HepG2 (cell line): Measurements from ENCODE around the gene MT1A. TPM values are rescaled to one million over a fixed set of nuclear protein-coding genes. Genes with fewer than 3 reads are reported as not detected.

Experiments
- ATAC-seq: fragments of 200-7000 bp; cut with Tn5 transposase; 3 replicates; pipeline ENCODE4 v1.9.1; 2020; ENCODE audit warnings: mild to moderate bottlenecking, moderate library complexity
- BruUV-seq: library from RNA; stranded (reverse); fragments of 400-500 nt; replicated peaks from 2 replicates; lab custom pipeline; 2021; lab: Mats Ljungman, UMichigan
- CTCF ChIA-PET: fragments of 300-600 bp; formaldehyde crosslinking; extraction: SDS; loops from one replicate; lab custom pipeline; 2021; ENCODE audit warnings: low total read pairs, inconsistent platforms, low intra/inter-chr PET ratio; lab: Yijun Ruan, JAX
- POLR2A ChIA-PET: fragments of 350-600 bp; sonication (Branson Sonifier 250); formaldehyde crosslinking; loops from one replicate; lab custom pipeline; 2020; ENCODE audit warnings: antibody characterized with exemption, inconsistent platforms; lab: Yijun Ruan, JAX
- DNase-seq: peaks from one replicate; pipeline ENCODE4 v3.0.0-alpha.2; 2015; ENCODE audit warnings: low spot score
- FAIRE-seq: peaks from 3 replicates; lab custom pipeline; 2011; peaks lifted over from hg19 to GRCh38; lab: Jason Lieb, UNC
- H2AFZ ChIP-seq: one replicate; pipeline ENCODE4 v1.6.1; 2011; ENCODE audit warnings: low read length, inconsistent platforms
- H3K27ac ChIP-seq: fragments of 300-600 bp; 3 replicates; pipeline ENCODE4 v1.8.0; 2011; ENCODE audit warnings: mixed run types, mild to moderate bottlenecking, mixed read lengths, low read length, inconsistent platforms; ENCODE audit not compliant: insufficient read depth; ENCODE audit errors: extremely low read length
- H3K27me3 ChIP-seq, 2 experiments: fragments of 200-600 bp in 1 of 2; 2 replicates in 1 of 2; 3 replicates in 1 of 2; pipeline versions ENCODE4 v1.6.0 to v1.8.0; 2011; ENCODE audit warnings: low read length in 2 of 2, mild to moderate bottlenecking in 2 of 2, moderate library complexity in 2 of 2, inconsistent platforms in 1 of 2; ENCODE audit not compliant: insufficient read depth in 2 of 2, control insufficient read depth in 1 of 2
- H3K36me3 ChIP-seq, 2 experiments: fragments of 200-600 bp in 1 of 2; replicated peaks in 1 of 2; 2 replicates in 1 of 2; 3 replicates in 1 of 2; pipeline versions ENCODE4 v1.5.1 to v1.8.0; 2011; ENCODE audit warnings: low read length in 2 of 2, inconsistent platforms in 1 of 2; ENCODE audit not compliant: insufficient read depth in 2 of 2, control insufficient read depth in 1 of 2
- H3K4me1 ChIP-seq: 2 replicates; pipeline ENCODE4 v1.5.1; 2012; ENCODE audit warnings: low read length, inconsistent platforms; ENCODE audit not compliant: insufficient read depth
- H3K4me2 ChIP-seq: 2 replicates; pipeline ENCODE4 v1.6.0; 2011; ENCODE audit warnings: low read depth, low read length, inconsistent platforms
- H3K4me3 ChIP-seq, 3 experiments: fragments of 200-600 bp in 1 of 3; sonication (generic), shearing (Covaris generic) in 1 of 3; replicated peaks in 1 of 3; 2 replicates each; pipeline ENCODE4 v1.5.1; 2011 to 2016; ENCODE audit warnings: low read length in 3 of 3, inconsistent platforms in 2 of 3, low read depth in 2 of 3, mild to moderate bottlenecking in 2 of 3, control low read depth in 1 of 3, mixed read lengths in 1 of 3; ENCODE audit not compliant: insufficient read depth in 1 of 3
- H3K79me2 ChIP-seq: one replicate; pipeline ENCODE4 v1.6.1; 2011; ENCODE audit warnings: low read length, inconsistent platforms; ENCODE audit not compliant: insufficient read depth
- H3K9ac ChIP-seq: 2 replicates; pipeline ENCODE4 v1.6.0; 2011; ENCODE audit warnings: mild to moderate bottlenecking, low read depth, low read length, inconsistent platforms; ENCODE audit not compliant: insufficient read depth
- H3K9me3 ChIP-seq: 2 replicates; pipeline ENCODE4 v1.5.1; 2012; ENCODE audit warnings: mild to moderate bottlenecking, low read length
- H4K20me1 ChIP-seq: 2 replicates; pipeline ENCODE4 v1.6.0; 2011; ENCODE audit warnings: inconsistent platforms, mild to moderate bottlenecking, low read length, moderate library complexity; ENCODE audit not compliant: insufficient read depth
- CHCHD3 ChIP-seq: sonication (generic); formaldehyde crosslinking; IDR thresholded peaks from 2 replicates; pipeline ENCODE4 v1.8.0; 2022; ENCODE audit warnings: mild to moderate bottlenecking, missing genetic modification reagents, moderate library complexity
- ELF3 ChIP-seq: IDR thresholded peaks from 2 replicates; pipeline ENCODE4 v1.6.1; 2016; ENCODE audit warnings: missing genetic modification reagents, missing compliant biosample characterization
- GLMP ChIP-seq: sonication (generic); formaldehyde crosslinking; IDR thresholded peaks from 2 replicates; pipeline ENCODE4 v1.9.0; 2021; ENCODE audit warnings: missing genetic modification reagents, mild to moderate bottlenecking, borderline replicate concordance
- GZF1 ChIP-seq: sonication (generic); formaldehyde crosslinking; IDR thresholded peaks from 2 replicates; pipeline ENCODE4 v1.5.1; 2020; ENCODE audit warnings: mild to moderate bottlenecking, missing genetic modification reagents
- HDAC1 ChIP-seq: sonication (generic); formaldehyde crosslinking; IDR thresholded peaks from 2 replicates; pipeline ENCODE4 v1.5.1; 2020; ENCODE audit warnings: mild to moderate bottlenecking, missing genetic modification reagents
- HNRNPK ChIP-seq: fragments of 200-400 bp; formaldehyde crosslinking; IDR thresholded peaks from 2 replicates; pipeline ENCODE4 v1.6.1; 2018; ENCODE audit warnings: low read length, low read depth, moderate library complexity, mild to moderate bottlenecking; ENCODE audit not compliant: poor library complexity, severe bottlenecking
- HOXA7 ChIP-seq: sonication (generic); formaldehyde crosslinking; IDR thresholded peaks from 2 replicates; pipeline ENCODE4 v1.8.1; 2022; ENCODE audit warnings: mild to moderate bottlenecking, missing genetic modification reagents, moderate library complexity
- KAT8 ChIP-seq: IDR thresholded peaks from 2 replicates; pipeline ENCODE4 v1.6.1; 2016; ENCODE audit warnings: missing genetic modification reagents, missing compliant biosample characterization
- KLF16 ChIP-seq, 2 experiments: sonication (generic) in 1 of 2; formaldehyde crosslinking in 1 of 2; IDR thresholded peaks; 2 replicates each; pipeline versions ENCODE4 v1.6.1 to v1.8.0; 2016 to 2023; ENCODE audit warnings: missing genetic modification reagents in 2 of 2, missing compliant biosample characterization in 1 of 2
- MXI1 ChIP-seq: IDR thresholded peaks from 3 replicates; pipeline ENCODE4 v1.6.1; 2012; ENCODE audit warnings: low read depth, low read length, inconsistent platforms, borderline replicate concordance
- SMAD3 ChIP-seq: sonication (generic); formaldehyde crosslinking; IDR thresholded peaks from 2 replicates; pipeline ENCODE4 v1.4.0; 2020; ENCODE audit warnings: missing genetic modification reagents
- SNAI1 ChIP-seq: sonication (generic); formaldehyde crosslinking; IDR thresholded peaks from 2 replicates; pipeline ENCODE4 v1.5.0; 2020; ENCODE audit warnings: mild to moderate bottlenecking, missing genetic modification reagents, borderline replicate concordance
- SP5 ChIP-seq: IDR thresholded peaks from 2 replicates; pipeline ENCODE4 v1.6.1; 2016; ENCODE audit warnings: low read depth, borderline replicate concordance
- SSRP1 ChIP-seq: IDR thresholded peaks from 2 replicates; pipeline ENCODE4 v1.6.1; 2016; ENCODE audit warnings: control low read depth
- TARDBP ChIP-seq: sonication (generic); formaldehyde crosslinking; IDR thresholded peaks from 2 replicates; pipeline ENCODE4 v1.8.0; 2022; ENCODE audit warnings: mild to moderate bottlenecking, missing genetic modification reagents
- ZC3H4 ChIP-seq: sonication (generic); formaldehyde crosslinking; IDR thresholded peaks from 2 replicates; pipeline ENCODE4 v1.4.0; 2020; ENCODE audit warnings: missing genetic modification reagents, borderline replicate concordance
- ZFP90 ChIP-seq: sonication (generic); formaldehyde crosslinking; IDR thresholded peaks from 2 replicates; pipeline ENCODE4 v1.8.0; 2022; ENCODE audit warnings: missing genetic modification reagents, mild to moderate bottlenecking, inconsistent platforms, borderline replicate concordance
- ZNF225 ChIP-seq: sonication (generic); formaldehyde crosslinking; IDR thresholded peaks from 2 replicates; pipeline ENCODE4 v1.4.0; 2020; ENCODE audit warnings: mild to moderate bottlenecking, missing genetic modification reagents
- ZNF430 ChIP-seq: sonication (generic); formaldehyde crosslinking; IDR thresholded peaks from 2 replicates; pipeline ENCODE4 v1.9.0; 2021; ENCODE audit warnings: mild to moderate bottlenecking, missing genetic modification reagents
- ZNF781 ChIP-seq: sonication (generic); formaldehyde crosslinking; IDR thresholded peaks from 2 replicates; pipeline ENCODE4 v1.5.1; 2020; ENCODE audit warnings: borderline replicate concordance, mild to moderate bottlenecking, missing genetic modification reagents; ENCODE audit errors: not compliant biosample characterization
- ZSCAN30 ChIP-seq: sonication (generic); formaldehyde crosslinking; IDR thresholded peaks from 2 replicates; pipeline ENCODE4 v1.5.0; 2020; ENCODE audit warnings: mild to moderate bottlenecking, missing genetic modification reagents
- WGBS: methylation state at CpG from one replicate; pipeline ENCODE4 v1.1.6; 2017; ENCODE audit warnings: low lambda C conversion rate; 5-methylcytosine and 5-hydroxymethylcytosine counted together
- in situ Hi-C: cut with HindIII; loops from 2 replicates; pipeline ENCODE4 v1.10.0; 2017; ENCODE audit warnings: low pct_unique_long_range_greater_than_20kb; ENCODE audit not compliant: extremely low pct_ligation_motif_present
- intact Hi-C: fragments of 100-400 bp; cut with micrococcal nuclease; formaldehyde crosslinking; loops from one replicate; pipeline ENCODE4 v1.10.0; 2022; ENCODE audit not compliant: unreplicated experiment
- polyA plus RNA-seq, 8 experiments: library from polyadenylated mRNA; depleted of rRNA in 3 of 8; stranded (reverse) in 7 of 8; unstranded in 1 of 8; fragments of >200 nt; fragmentation: Illumina TruSeq in 4 of 8; extraction: Trizol in 4 of 8; gene quantifications; 2 replicates each; pipeline versions ENCODE4 v1.2.1 to v1.2.3, GENCODE V29; 2011 to 2016; ENCODE audit warnings: low read depth in 4 of 8, missing spikeins in 1 of 8, mixed read lengths in 1 of 8; ENCODE audit not compliant: insufficient read depth in 1 of 8
- total RNA-seq, 5 experiments: library from RNA; depleted of rRNA; stranded (reverse); fragments of >200 nt; fragmentation: Illumina TruSeq; extraction: Trizol; gene quantifications; 2 replicates each; pipeline ENCODE4 v1.2.3, GENCODE V29; 2016; ENCODE audit warnings: low read depth in 1 of 5

The MT1A gene
- total and polyA plus RNA-seq, 2 of the 13 experiments (the other 11 are each of a cell fraction or from before 2014, with no cell fraction given): 8.3 to 10.4 TPM

- ChIA-PET CTCF (no interaction called here), POLR2A (interaction anchor here (1.8 kb wide), 1 partner anchor 11 kb away, joined by 6 read pairs; no protein-coding TSS in a partner anchor)
- Histone ChIP-seq H3K4me1 (peaks cover 28% of the 10 kb centered on the region), H3K4me2 (no peak overlapping the region), H3K9me3 (no peaks in the 10 kb centered on the region), H3K27me3 (peaks cover 11 to 38% of the 10 kb centered on the region in 2 experiments; a peak in 4 of 5 replicates), H4K20me1 (no peaks in the 10 kb centered on the region), H3K27ac (no peak overlapping the region), H3K36me3 (no peaks in the 10 kb centered on the region), H3K79me2 (no peaks in the 10 kb centered on the region), H3K4me3 (no peak overlapping the region), H3K9ac (no peak overlapping the region), H2AFZ (no peak overlapping the region)
- BruUV-seq: no TSS peak
- FAIRE-seq (no peak), ATAC-seq (no peak), DNase-seq (no peak)
- in situ Hi-C loops (no loop called here), intact Hi-C loops (no loop called here)
- WGBS: 0% methylated on average over 6 of the region's 6 CpGs
- TF ChIP-seq SP5 (CRISPR knock-in tag) (no peak), TARDBP (no peak), SMAD3 (CRISPR knock-in tag) (no peak), ZSCAN30 (no peak), SNAI1 (CRISPR knock-in tag) (no peak), HDAC1 (CRISPR knock-in tag) (no peak), ZNF225 (no peak), ZNF430 (CRISPR knock-in tag) (no peak), KLF16 (CRISPR knock-in tag; IDR thresholded peaks at IDR 0.05) (no peak), KAT8 (no peak)
These were observed 20.3 kb upstream of the MT1A start for GRCh38 chr16:56618138-56618537.

GRCh38 chr16:56620339-56620897 is 18.0 kb upstream of the MT1A start:
- 60% methylated on average over 8 of the region's 8 CpGs for WGBS
- Histone ChIP-seq H3K4me1 (peaks cover 32% of the 10 kb centered on the region), H3K79me2 (no peaks in the 10 kb centered on the region), H3K4me3 (no peak overlapping the region), H3K27ac (no peak overlapping the region), H3K9ac (no peak overlapping the region), H2AFZ (no peak overlapping the region), H3K9me3 (no peaks in the 10 kb centered on the region), H3K27me3 (peaks cover 11 to 46% of the 10 kb centered on the region in 2 experiments; a peak in 4 of 5 replicates), H3K4me2 (no peak overlapping the region), H4K20me1 (no peaks in the 10 kb centered on the region), H3K36me3 (no peaks in the 10 kb centered on the region)
- intact Hi-C loops: no loop called here
- DNase-seq: no peak
- ChIA-PET POLR2A (no interaction called here), CTCF (no interaction called here)
- FAIRE-seq: no peak
- no peak for ATAC-seq
- in situ Hi-C loops: no loop called here
- no TSS peak for BruUV-seq
- no peak for TF ChIP-seq HNRNPK
- TF ChIP-seq SSRP1 (CRISPR knock-in tag): no peak
- TF ChIP-seq ZNF781: no peak
- TF ChIP-seq GZF1 (CRISPR knock-in tag): no peak
- no peak for TF ChIP-seq ELF3
- TF ChIP-seq CHCHD3 (CRISPR knock-in tag): no peak
- no peak for TF ChIP-seq ZFP90 (CRISPR knock-in tag)
- no peak for TF ChIP-seq HOXA7 (CRISPR knock-in tag)
- no peak for TF ChIP-seq MXI1
- no peak for TF ChIP-seq ZC3H4
- TF ChIP-seq GLMP (CRISPR knock-in tag): no peak
